Kidney (tissue), 14 donors: ENCODE data around the gene NFATC2. TPM values are rescaled to one million over a fixed set of nuclear protein-coding genes. Genes with fewer than 3 reads are reported as not detected.

ENCODE experiments used
- DNase-seq, 5 donors: peaks; one replicate each; pipeline ENCODE4 v3.0.0-alpha.2; 2013 to 2020
- FAIRE-seq: peaks from 2 replicates; lab custom pipeline; 2012; peaks lifted over from hg19 to GRCh38; lab: Jason Lieb, UNC
- H3K27ac ChIP-seq, 2 donors: one replicate each; pipeline ENCODE4 v1.7.0; 2013; ENCODE audit warnings: low read depth in 2 of 2, low read length in 2 of 2, inconsistent platforms in 1 of 2
- H3K27me3 ChIP-seq: one replicate; pipeline ENCODE4 v1.7.1; 2013; ENCODE audit warnings: low read length, inconsistent platforms; ENCODE audit not compliant: control insufficient read depth, insufficient read depth
- H3K36me3 ChIP-seq, 3 donors: one replicate each; pipeline versions ENCODE4 v1.7.0 to v1.7.1; 2013; ENCODE audit warnings: low read length in 3 of 3, control low read depth in 1 of 3, inconsistent platforms in 1 of 3; ENCODE audit not compliant: insufficient read depth in 3 of 3, control insufficient read depth in 2 of 3
- H3K4me1 ChIP-seq, 3 donors: one replicate each; pipeline versions ENCODE4 v1.7.0 to v1.7.1; 2013; ENCODE audit warnings: low read length in 3 of 3, inconsistent platforms in 1 of 3, low read depth in 1 of 3; ENCODE audit not compliant: control insufficient read depth in 2 of 3, insufficient read depth in 2 of 3
- H3K4me3 ChIP-seq, 3 donors: one replicate each; pipeline versions ENCODE4 v1.7.0 to v1.8.1; 2013; ENCODE audit warnings: low read length in 3 of 3, control low read depth in 1 of 3, inconsistent platforms in 1 of 3
- H3K9ac ChIP-seq, 3 donors: one replicate each; pipeline versions ENCODE4 v1.7.0 to v1.7.1; 2013; ENCODE audit warnings: low read length in 3 of 3, control low read depth in 1 of 3, inconsistent platforms in 1 of 3
- H3K9me3 ChIP-seq, 3 donors: one replicate each; pipeline versions ENCODE4 v1.7.0 to v1.7.1; 2013; ENCODE audit warnings: low read length in 3 of 3, control low read depth in 1 of 3, inconsistent platforms in 1 of 3; ENCODE audit not compliant: control insufficient read depth in 2 of 3, insufficient read depth in 1 of 3
- intact Hi-C: fragments of 100-400 bp; cut with DNase I; formaldehyde crosslinking; loops from one replicate; pipeline ENCODE4 v1.11.1; 2022
- polyA plus RNA-seq: library from polyadenylated mRNA; stranded (reverse); fragments of 350-450 nt; fragmentation: Illumina TruSeq; extraction: RNeasy Lipid Tissue Mini Kit (QIAGEN cat#74804); gene quantifications from one replicate; pipeline ENCODE4 v1.2.3, GENCODE V29; 2014; ENCODE audit warnings: low read depth, low replicate concordance; ENCODE audit not compliant: insufficient read depth
- total RNA-seq: library from RNA; stranded (reverse); fragmentation: NEBNext Ultra II Directional; extraction: Animal tissue kit (Norgen Biotek cat#: 25700); gene quantifications from one replicate; pipeline ENCODE4 v1.2.1, GENCODE V29; 2021
- TF ChIP-seq, protein P1 (sequence below): IDR thresholded peaks from 3 replicates; pipeline ENCODE4 v1.5.1; 2012; ENCODE audit warnings: mild to moderate bottlenecking, moderate library complexity, borderline replicate concordance; ENCODE audit not compliant: insufficient read depth; ENCODE audit errors: extremely low read depth
- donor health status: control.
- donor health status: control.
- donor health status: control.
- donor health status: control.
- donor health status: control.
- donor health status: DM: yes; HTN: yes; CAD: no.
- donor health status: Normal renal cell carcinoma (clear cell type).

NFATC2 gene
- total and polyA plus RNA-seq, 2 donors from 2014 or later, result 0.73 to 10.5 TPM

DNA sequence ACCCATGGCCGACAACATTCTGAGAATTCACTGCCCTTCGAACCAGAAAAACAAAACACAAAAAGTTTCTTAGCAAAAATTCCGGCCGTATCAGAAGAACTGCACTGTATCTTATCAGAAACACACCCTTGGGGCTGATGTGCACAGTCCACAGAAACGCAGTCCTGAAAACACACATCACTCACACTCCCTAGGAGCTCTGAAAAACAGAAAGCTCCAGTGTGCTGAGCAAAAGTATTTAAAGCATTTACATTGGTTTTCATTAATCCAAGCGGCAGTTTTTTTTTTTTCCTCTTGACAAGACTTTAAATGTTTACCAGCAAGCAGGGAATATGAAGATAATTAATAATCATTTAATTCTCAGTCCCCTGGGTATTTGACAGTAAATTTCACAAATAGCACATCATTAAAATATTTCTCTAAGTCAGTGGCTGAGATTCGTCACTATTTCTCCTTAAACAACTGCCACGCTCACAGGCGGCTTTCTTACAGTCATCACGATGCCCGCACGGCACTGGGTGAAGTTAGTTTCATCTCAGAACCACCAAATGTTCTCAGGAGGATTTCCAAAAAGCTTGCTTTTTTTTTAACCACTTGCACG lies 13.3 kb downstream of the NFATC2 start:
- DNase-seq, result peak in 2 of 5 donors; percentile 34 to 51
- Histone ChIP-seq H3K36me3 (no peaks in the 10 kb centered on the region), H3K27me3 (no peaks in the 10 kb centered on the region), H3K4me3 (no peak overlapping the region), H3K9me3 (no peaks in the 10 kb centered on the region), H3K4me1 (no peaks in the 10 kb centered on the region), H3K9ac (no peak overlapping the region), H3K27ac (no peak overlapping the region)
- TF ChIP-seq, protein P1, sequence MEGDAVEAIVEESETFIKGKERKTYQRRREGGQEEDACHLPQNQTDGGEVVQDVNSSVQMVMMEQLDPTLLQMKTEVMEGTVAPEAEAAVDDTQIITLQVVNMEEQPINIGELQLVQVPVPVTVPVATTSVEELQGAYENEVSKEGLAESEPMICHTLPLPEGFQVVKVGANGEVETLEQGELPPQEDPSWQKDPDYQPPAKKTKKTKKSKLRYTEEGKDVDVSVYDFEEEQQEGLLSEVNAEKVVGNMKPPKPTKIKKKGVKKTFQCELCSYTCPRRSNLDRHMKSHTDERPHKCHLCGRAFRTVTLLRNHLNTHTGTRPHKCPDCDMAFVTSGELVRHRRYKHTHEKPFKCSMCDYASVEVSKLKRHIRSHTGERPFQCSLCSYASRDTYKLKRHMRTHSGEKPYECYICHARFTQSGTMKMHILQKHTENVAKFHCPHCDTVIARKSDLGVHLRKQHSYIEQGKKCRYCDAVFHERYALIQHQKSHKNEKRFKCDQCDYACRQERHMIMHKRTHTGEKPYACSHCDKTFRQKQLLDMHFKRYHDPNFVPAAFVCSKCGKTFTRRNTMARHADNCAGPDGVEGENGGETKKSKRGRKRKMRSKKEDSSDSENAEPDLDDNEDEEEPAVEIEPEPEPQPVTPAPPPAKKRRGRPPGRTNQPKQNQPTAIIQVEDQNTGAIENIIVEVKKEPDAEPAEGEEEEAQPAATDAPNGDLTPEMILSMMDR, result no peak
- intact Hi-C loops, result no loop called here
- no peak for FAIRE-seq

DNA sequence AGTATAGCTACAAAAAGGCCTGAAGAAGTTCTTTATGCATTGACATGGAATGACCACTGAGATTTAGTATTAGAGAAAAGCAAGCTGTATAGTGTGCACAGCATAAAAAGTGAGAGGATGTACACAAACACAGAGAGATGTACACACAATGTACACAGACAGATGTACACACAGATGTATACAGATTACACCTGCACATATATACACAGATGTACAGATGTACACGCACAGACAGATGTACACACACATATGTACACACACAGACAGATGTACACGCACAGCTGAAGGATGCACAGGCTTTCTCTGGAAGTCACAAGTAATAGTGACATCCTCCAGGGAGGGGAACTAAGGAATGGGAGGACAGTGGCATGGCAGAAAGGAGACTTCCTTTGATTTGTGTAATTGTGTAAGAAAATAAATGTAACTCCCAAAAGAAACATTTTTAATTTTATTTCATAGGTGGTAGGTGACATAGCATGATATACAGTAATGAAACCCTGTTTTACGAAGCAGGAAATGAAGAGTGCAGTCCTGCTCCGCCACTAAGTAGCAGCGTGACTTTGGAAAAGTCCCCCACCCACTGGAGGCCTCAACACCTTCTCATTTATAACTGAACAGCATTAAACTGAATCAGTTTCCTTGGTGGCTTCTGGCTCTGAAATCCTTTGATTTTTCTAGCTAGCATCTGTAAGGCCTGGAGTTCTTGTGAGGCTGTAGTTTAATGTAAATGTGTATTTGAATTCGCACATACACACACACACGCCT lies 14.1 kb downstream of the NFATC2 start:
- Histone ChIP-seq H3K9ac (no peak overlapping the region), H3K9me3 (no peaks in the 10 kb centered on the region), H3K27ac (no peak overlapping the region), H3K4me1 (no peaks in the 10 kb centered on the region), H3K4me3 (no peak overlapping the region), H3K36me3 (no peaks in the 10 kb centered on the region), H3K27me3 (no peaks in the 10 kb centered on the region)
- TF ChIP-seq, protein P1, result no peak
- FAIRE-seq (no peak), DNase-seq (no peak)
- intact Hi-C loops, result no loop called here

DNA sequence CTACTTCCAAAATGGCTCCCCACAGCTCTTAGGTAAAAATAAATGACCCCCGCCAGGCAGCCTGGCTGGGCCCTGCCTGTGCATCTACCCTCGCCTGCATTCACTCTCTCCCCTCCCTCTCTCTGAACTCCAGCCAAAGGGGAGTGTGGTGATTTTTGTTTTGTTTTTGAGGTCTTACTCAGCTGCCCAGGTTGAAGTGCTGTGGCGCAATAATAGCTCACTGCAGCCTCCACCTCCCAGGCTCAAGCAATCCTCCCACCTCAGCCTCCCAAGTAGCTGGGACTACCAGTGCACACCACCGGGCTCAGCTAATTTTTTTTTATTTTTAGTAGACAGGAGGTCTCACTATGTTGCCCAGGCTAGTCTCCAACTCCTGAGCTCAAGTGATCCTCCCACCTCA lies 15.8 kb downstream of the NFATC2 start:
- H3K27ac ChIP-seq, result no peak overlapping the region
- H3K27me3 ChIP-seq, result no peaks in the 10 kb centered on the region
- FAIRE-seq (no peak), DNase-seq (no peak)
- H3K4me3 ChIP-seq, result no peak overlapping the region
- H3K4me1 ChIP-seq, result no peaks in the 10 kb centered on the region
- TF ChIP-seq, protein P1, result no peak
- no peaks in the 10 kb centered on the region for H3K9me3 ChIP-seq
- H3K9ac ChIP-seq, result no peak overlapping the region
- H3K36me3 ChIP-seq, result no peaks in the 10 kb centered on the region
- intact Hi-C loops, result no loop called here
